ENCODE results near the gene PLA2G4F.

PLA2G4F gene

DNA sequence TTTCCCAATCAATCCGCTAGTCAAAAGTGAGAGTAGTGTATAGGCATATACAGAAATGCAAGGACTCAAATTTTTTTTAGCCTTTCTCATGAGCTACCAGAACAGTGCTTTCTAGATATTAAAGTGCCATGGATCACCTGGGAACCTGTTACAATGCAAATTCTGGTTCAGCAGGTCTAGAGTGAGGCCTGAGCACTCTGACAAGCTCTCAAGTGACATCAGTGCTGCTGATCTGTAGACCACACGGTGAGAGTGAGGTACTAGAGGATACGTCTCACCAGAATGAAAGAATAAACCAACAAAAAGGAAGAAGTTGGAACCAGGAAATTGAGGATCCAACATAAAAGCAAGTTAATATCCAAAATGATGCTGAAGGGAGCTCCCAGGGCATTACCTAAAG lies 46.1 kb downstream of the PLA2G4F start:
- H3K23ac ChIP-seq (ENCODE audit: low read length in 2 of 2) = no peak overlapping the region
- no peak overlapping the region for H3K9ac ChIP-seq (ENCODE audit: low read length)
- H3K4ac ChIP-seq (ENCODE audit: low read depth in 1 of 2, low read length in 2 of 2) = no peak overlapping the region
- no peak overlapping the region for H2BK12ac ChIP-seq (ENCODE audit: low read length in 2 of 2)
- H3K4me1 ChIP-seq (ENCODE audit: control insufficient read depth, insufficient read depth, low read depth, low read length) = no peaks in the 10 kb centered on the region
- no peak overlapping the region for H2AK5ac ChIP-seq (ENCODE audit: low read length, severe bottlenecking)
- H3K4me3 ChIP-seq (ENCODE audit: insufficient read depth in 1 of 2, low read depth in 1 of 2, low read length in 2 of 2) = no peak overlapping the region
- H4K91ac ChIP-seq (ENCODE audit: low read length) = no peak overlapping the region
- no peak overlapping the region for H2AFZ ChIP-seq (ENCODE audit: low read depth, low read length)
- H3K9me3 ChIP-seq (ENCODE audit: control insufficient read depth, low read length) = no peaks in the 10 kb centered on the region
- H4K8ac ChIP-seq (ENCODE audit: low read length) = no peak overlapping the region
- no peak overlapping the region for H3K18ac ChIP-seq (ENCODE audit: low read depth in 1 of 2, low read length in 2 of 2)
- H2BK120ac ChIP-seq (ENCODE audit: low read depth, low read length) = no peak overlapping the region
- H3K27me3 ChIP-seq (ENCODE audit: control insufficient read depth in 1 of 2, insufficient read depth in 1 of 2, low read length in 2 of 2) = peaks cover 0 to 49% of the 10 kb centered on the region in 2 experiments
- no peak for DNase-seq
- H2BK15ac ChIP-seq (ENCODE audit: low read depth, poor library complexity, severe bottlenecking) = no peak overlapping the region
- no peak overlapping the region for H3K4me2 ChIP-seq (ENCODE audit: low read length, poor library complexity, severe bottlenecking)
- no peak overlapping the region for H3K27ac ChIP-seq (ENCODE audit: low read length, poor library complexity, severe bottlenecking)
- no peak overlapping the region for H3K14ac ChIP-seq (ENCODE audit: low read length in 2 of 2)
- WGBS = 69% methylated on average over 2 of the region's 3 CpGs
- no peaks in the 10 kb centered on the region for H3K36me3 ChIP-seq (ENCODE audit: control insufficient read depth in 1 of 2, insufficient read depth in 2 of 2, low read depth in 1 of 2, low read length in 2 of 2)
- H3K79me1 ChIP-seq (replicated peaks; ENCODE audit: low read length, poor library complexity, severe bottlenecking) = no peaks in the 10 kb centered on the region
- H2BK5ac ChIP-seq (ENCODE audit: low read depth, low read length, poor library complexity, severe bottlenecking) = no peak overlapping the region

DNA sequence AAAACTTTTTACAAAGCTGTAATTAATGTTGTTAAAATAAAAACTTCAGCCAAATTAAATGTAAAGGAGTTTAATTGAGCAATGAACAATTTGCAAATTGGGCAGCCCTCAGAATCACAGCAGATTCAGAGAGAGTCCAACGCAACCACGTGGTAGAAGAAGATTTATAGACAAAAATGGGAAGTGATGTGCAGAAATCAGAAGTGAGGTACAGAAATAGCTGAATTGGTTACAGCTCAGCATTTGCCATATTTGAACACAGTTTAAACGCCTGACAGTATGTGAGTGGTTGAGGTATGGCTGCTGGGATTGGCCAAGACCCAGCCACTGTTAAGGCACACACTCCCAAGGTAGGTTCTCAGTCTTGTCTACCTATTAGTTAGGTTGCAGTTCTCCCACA lies 47.6 kb downstream of the PLA2G4F start:
- H3K9me3 ChIP-seq (ENCODE audit: control insufficient read depth, low read length) = no peaks in the 10 kb centered on the region

DNA sequence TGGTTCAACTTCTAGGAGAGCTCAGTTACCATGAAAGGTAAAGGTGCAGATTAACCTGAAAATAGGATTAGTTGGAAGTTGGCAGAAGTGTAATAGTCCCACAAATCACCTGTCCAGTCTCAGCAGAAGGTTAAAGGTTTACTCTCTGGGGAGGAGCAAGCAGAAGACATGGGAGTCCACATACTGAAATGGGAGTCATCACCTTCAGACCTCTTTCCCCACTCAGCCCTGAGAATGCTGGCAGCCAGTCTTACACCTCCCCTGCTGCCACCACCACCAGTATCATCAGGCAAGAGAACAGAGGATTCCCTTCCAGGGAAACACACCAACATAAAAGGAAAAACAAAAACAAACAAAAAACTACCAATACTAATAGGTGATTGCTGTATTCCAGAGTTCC lies 48.2 kb downstream of the PLA2G4F start:
- Histone ChIP-seq H4K91ac (ENCODE audit: low read length) (no peak overlapping the region), H3K23ac (ENCODE audit: low read length in 2 of 2) (no peak overlapping the region), H3K4me2 (ENCODE audit: low read length, poor library complexity, severe bottlenecking) (no peak overlapping the region), H2BK12ac (ENCODE audit: low read length in 2 of 2) (no peak overlapping the region), H2BK5ac (ENCODE audit: low read depth, low read length, poor library complexity, severe bottlenecking) (no peak overlapping the region), H3K27ac (ENCODE audit: low read length, poor library complexity, severe bottlenecking) (no peak overlapping the region), H3K4me3 (ENCODE audit: insufficient read depth in 1 of 2, low read depth in 1 of 2, low read length in 2 of 2) (no peak overlapping the region), H2BK15ac (ENCODE audit: low read depth, poor library complexity, severe bottlenecking) (no peak overlapping the region), H2AFZ (ENCODE audit: low read depth, low read length) (no peak overlapping the region), H3K27me3 (ENCODE audit: control insufficient read depth in 1 of 2, insufficient read depth in 1 of 2, low read length in 2 of 2) (peaks cover 0 to 39% of the 10 kb centered on the region in 2 experiments), H3K18ac (ENCODE audit: low read depth in 1 of 2, low read length in 2 of 2) (no peak overlapping the region), H3K14ac (ENCODE audit: low read length in 2 of 2) (no peak overlapping the region), H4K8ac (ENCODE audit: low read length) (no peak overlapping the region), H3K36me3 (ENCODE audit: control insufficient read depth in 1 of 2, insufficient read depth in 2 of 2, low read depth in 1 of 2, low read length in 2 of 2) (no peaks in the 10 kb centered on the region), H3K4me1 (ENCODE audit: control insufficient read depth, insufficient read depth, low read depth, low read length) (peaks cover 1% of the 10 kb centered on the region), H3K4ac (ENCODE audit: low read depth in 1 of 2, low read length in 2 of 2) (no peak overlapping the region), H2AK5ac (ENCODE audit: low read length, severe bottlenecking) (no peak overlapping the region), H3K9ac (ENCODE audit: low read length) (no peak overlapping the region), H2BK120ac (ENCODE audit: low read depth, low read length) (no peak overlapping the region), H3K79me1 (replicated peaks; ENCODE audit: low read length, poor library complexity, severe bottlenecking) (no peaks in the 10 kb centered on the region), H3K9me3 (ENCODE audit: control insufficient read depth, low read length) (no peaks in the 10 kb centered on the region)
- DNase-seq = no peak

More for the DNA sequence above, 47.6 kb downstream of the PLA2G4F start:
- no peak for DNase-seq
- no peak overlapping the region for H2AK5ac ChIP-seq (ENCODE audit: low read length, severe bottlenecking)
- no peak overlapping the region for H2BK12ac ChIP-seq (ENCODE audit: low read length in 2 of 2)
- H3K79me1 ChIP-seq (replicated peaks; ENCODE audit: low read length, poor library complexity, severe bottlenecking) = no peaks in the 10 kb centered on the region
- no peak overlapping the region for H3K23ac ChIP-seq (ENCODE audit: low read length in 2 of 2)
- H3K4me2 ChIP-seq (ENCODE audit: low read length, poor library complexity, severe bottlenecking) = no peak overlapping the region
- H3K9ac ChIP-seq (ENCODE audit: low read length) = no peak overlapping the region
- peaks cover 1% of the 10 kb centered on the region for H3K4me1 ChIP-seq (ENCODE audit: control insufficient read depth, insufficient read depth, low read depth, low read length)
- no peak overlapping the region for H3K4me3 ChIP-seq (ENCODE audit: insufficient read depth in 1 of 2, low read depth in 1 of 2, low read length in 2 of 2)
- no peak overlapping the region for H2BK120ac ChIP-seq (ENCODE audit: low read depth, low read length)
- no peak overlapping the region for H2BK15ac ChIP-seq (ENCODE audit: low read depth, poor library complexity, severe bottlenecking)
- no peak overlapping the region for H3K27ac ChIP-seq (ENCODE audit: low read length, poor library complexity, severe bottlenecking)
- H2AFZ ChIP-seq (ENCODE audit: low read depth, low read length) = no peak overlapping the region
- no peak overlapping the region for H3K18ac ChIP-seq (ENCODE audit: low read depth in 1 of 2, low read length in 2 of 2)
- no peaks in the 10 kb centered on the region for H3K36me3 ChIP-seq (ENCODE audit: control insufficient read depth in 1 of 2, insufficient read depth in 2 of 2, low read depth in 1 of 2, low read length in 2 of 2)
- H4K91ac ChIP-seq (ENCODE audit: low read length) = no peak overlapping the region
- H3K14ac ChIP-seq (ENCODE audit: low read length in 2 of 2) = no peak overlapping the region
- H4K8ac ChIP-seq (ENCODE audit: low read length) = no peak overlapping the region
- no peak overlapping the region for H2BK5ac ChIP-seq (ENCODE audit: low read depth, low read length, poor library complexity, severe bottlenecking)
- H3K4ac ChIP-seq (ENCODE audit: low read depth in 1 of 2, low read length in 2 of 2) = no peak overlapping the region
- peaks cover 0 to 41% of the 10 kb centered on the region in 2 experiments for H3K27me3 ChIP-seq (ENCODE audit: control insufficient read depth in 1 of 2, insufficient read depth in 1 of 2, low read length in 2 of 2)
- WGBS = 66% methylated on average over 3 of the region's 3 CpGs

DNA sequence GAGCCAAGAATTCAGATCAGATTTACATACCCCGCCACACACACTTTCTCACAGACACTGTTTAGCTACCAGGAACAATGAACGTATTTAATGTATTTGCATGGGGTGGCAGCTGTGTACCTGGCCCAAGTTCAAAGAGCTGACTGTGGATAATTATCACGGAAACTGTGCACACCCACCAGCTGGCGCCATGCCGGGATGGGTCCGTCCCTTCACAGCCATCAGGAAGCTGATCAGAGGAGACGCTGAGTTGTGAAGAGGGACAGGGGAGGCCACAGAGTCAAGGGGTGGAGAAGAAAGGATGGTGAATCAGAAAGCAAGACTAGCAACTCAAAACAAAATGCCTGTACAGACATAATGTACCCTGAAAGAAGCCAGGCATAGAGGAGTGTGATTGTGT lies 49.0 kb downstream of the PLA2G4F start:
- no peak overlapping the region for H3K4me2 ChIP-seq (ENCODE audit: low read length, poor library complexity, severe bottlenecking)
- no peak overlapping the region for H2BK15ac ChIP-seq (ENCODE audit: low read depth, poor library complexity, severe bottlenecking)
- no peak for DNase-seq
- H2BK5ac ChIP-seq (ENCODE audit: low read depth, low read length, poor library complexity, severe bottlenecking) = no peak overlapping the region
- H3K23ac ChIP-seq (ENCODE audit: low read length in 2 of 2) = no peak overlapping the region
- no peaks in the 10 kb centered on the region for H3K36me3 ChIP-seq (ENCODE audit: control insufficient read depth in 1 of 2, insufficient read depth in 2 of 2, low read depth in 1 of 2, low read length in 2 of 2)
- H2BK12ac ChIP-seq (ENCODE audit: low read length in 2 of 2) = no peak overlapping the region
- no peak overlapping the region for H3K4ac ChIP-seq (ENCODE audit: low read depth in 1 of 2, low read length in 2 of 2)
- H2AFZ ChIP-seq (ENCODE audit: low read depth, low read length) = no peak overlapping the region
- WGBS = 90% methylated on average over 6 of the region's 7 CpGs
- H3K14ac ChIP-seq (ENCODE audit: low read length in 2 of 2) = no peak overlapping the region
- H2AK5ac ChIP-seq (ENCODE audit: low read length, severe bottlenecking) = no peak overlapping the region
- peaks cover 0 to 37% of the 10 kb centered on the region in 2 experiments for H3K27me3 ChIP-seq (ENCODE audit: control insufficient read depth in 1 of 2, insufficient read depth in 1 of 2, low read length in 2 of 2)
- no peaks in the 10 kb centered on the region for H3K79me1 ChIP-seq (replicated peaks; ENCODE audit: low read length, poor library complexity, severe bottlenecking)
- no peak overlapping the region for H3K9ac ChIP-seq (ENCODE audit: low read length)
- H3K4me1 ChIP-seq (ENCODE audit: control insufficient read depth, insufficient read depth, low read depth, low read length) = peaks cover 4% of the 10 kb centered on the region
- no peak overlapping the region for H3K27ac ChIP-seq (ENCODE audit: low read length, poor library complexity, severe bottlenecking)
- H4K8ac ChIP-seq (ENCODE audit: low read length) = no peak overlapping the region
- H4K91ac ChIP-seq (ENCODE audit: low read length) = no peak overlapping the region
- no peak overlapping the region for H3K4me3 ChIP-seq (ENCODE audit: insufficient read depth in 1 of 2, low read depth in 1 of 2, low read length in 2 of 2)
- H3K18ac ChIP-seq (ENCODE audit: low read depth in 1 of 2, low read length in 2 of 2) = no peak overlapping the region
- H3K9me3 ChIP-seq (ENCODE audit: control insufficient read depth, low read length) = no peaks in the 10 kb centered on the region
- H2BK120ac ChIP-seq (ENCODE audit: low read depth, low read length) = no peak overlapping the region
